Measurements from ENCODE around the gene SERPINB12.

DNA sequence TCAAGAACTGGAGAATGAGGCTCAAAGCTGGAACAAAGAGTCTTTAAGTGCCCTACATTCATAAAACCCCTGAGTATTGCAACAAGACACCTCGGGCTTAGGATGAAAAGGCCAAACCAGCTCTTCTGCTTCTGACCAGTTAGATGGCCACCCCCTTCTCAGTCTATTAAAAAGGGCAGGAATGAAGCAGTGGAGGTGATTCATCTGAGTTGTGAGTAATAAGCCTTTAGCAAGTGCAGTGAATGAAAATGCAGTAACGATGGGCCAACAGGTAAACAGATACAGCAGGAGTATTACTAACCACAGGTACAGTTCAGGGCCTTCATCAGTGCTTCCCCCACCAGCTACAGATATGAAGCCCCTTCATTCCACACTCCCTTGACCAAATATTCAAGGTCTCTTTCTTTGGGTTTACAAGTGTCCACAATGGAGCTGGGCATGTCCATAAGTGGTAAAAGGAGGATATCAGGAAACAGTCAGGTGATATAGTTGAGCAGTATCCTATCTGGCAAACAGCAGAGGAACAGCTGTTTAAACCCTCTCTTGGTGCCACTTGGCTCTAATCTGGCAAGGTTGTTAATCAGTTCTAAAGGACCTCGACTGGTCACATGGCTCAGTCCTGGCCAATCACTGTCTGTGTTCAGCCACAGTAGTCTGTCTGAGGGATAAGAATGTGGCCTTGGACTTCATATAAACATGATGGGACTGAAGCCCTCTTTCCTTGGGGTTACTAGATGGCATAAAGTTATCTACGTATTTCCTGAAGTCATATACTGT lies 62.8 kb downstream of the SERPINB12 start:
- TF ChIP-seq, protein P1, sequence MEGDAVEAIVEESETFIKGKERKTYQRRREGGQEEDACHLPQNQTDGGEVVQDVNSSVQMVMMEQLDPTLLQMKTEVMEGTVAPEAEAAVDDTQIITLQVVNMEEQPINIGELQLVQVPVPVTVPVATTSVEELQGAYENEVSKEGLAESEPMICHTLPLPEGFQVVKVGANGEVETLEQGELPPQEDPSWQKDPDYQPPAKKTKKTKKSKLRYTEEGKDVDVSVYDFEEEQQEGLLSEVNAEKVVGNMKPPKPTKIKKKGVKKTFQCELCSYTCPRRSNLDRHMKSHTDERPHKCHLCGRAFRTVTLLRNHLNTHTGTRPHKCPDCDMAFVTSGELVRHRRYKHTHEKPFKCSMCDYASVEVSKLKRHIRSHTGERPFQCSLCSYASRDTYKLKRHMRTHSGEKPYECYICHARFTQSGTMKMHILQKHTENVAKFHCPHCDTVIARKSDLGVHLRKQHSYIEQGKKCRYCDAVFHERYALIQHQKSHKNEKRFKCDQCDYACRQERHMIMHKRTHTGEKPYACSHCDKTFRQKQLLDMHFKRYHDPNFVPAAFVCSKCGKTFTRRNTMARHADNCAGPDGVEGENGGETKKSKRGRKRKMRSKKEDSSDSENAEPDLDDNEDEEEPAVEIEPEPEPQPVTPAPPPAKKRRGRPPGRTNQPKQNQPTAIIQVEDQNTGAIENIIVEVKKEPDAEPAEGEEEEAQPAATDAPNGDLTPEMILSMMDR (conservative IDR thresholded peaks at IDR 0.05; ENCODE audit: low read length): no peak
- TF ChIP-seq EZH2phosphoT487 (IDR thresholded peaks at IDR 0.05; ENCODE audit: borderline replicate concordance, low read depth, low read length): no peak

Data from OCI-LY7 (cell line).